ENCODE data around the gene GJA9.

DNA sequence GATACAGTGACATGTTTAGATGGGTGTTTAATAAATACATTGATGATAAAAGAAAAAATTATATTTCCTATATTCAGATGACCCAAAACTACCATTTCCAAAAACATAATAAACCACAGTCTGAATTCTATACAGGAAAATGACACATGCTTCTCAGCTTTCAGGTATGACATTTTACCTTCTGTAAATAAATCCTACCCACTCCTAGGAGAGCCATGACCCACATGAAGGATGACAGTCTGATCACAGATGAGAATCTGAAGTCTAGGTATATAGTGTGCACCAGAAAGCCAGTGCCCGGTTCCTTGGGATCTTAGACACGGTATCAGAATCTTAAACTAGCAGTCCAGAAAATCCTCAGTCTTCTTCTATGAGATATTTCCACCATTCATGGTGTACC is 3.7 kb upstream of the GJA9 start:
- TF ChIP-seq MAX (IDR thresholded peaks at IDR 0.05; ENCODE audit: low read depth, low read length) (no peak), POLR2A (IDR thresholded peaks at IDR 0.05; ENCODE audit: extremely low read depth, insufficient read length) (no peak), MYC (IDR thresholded peaks at IDR 0.05; ENCODE audit: low read depth, low read length) (no peak)
- TF ChIP-seq, protein P1, sequence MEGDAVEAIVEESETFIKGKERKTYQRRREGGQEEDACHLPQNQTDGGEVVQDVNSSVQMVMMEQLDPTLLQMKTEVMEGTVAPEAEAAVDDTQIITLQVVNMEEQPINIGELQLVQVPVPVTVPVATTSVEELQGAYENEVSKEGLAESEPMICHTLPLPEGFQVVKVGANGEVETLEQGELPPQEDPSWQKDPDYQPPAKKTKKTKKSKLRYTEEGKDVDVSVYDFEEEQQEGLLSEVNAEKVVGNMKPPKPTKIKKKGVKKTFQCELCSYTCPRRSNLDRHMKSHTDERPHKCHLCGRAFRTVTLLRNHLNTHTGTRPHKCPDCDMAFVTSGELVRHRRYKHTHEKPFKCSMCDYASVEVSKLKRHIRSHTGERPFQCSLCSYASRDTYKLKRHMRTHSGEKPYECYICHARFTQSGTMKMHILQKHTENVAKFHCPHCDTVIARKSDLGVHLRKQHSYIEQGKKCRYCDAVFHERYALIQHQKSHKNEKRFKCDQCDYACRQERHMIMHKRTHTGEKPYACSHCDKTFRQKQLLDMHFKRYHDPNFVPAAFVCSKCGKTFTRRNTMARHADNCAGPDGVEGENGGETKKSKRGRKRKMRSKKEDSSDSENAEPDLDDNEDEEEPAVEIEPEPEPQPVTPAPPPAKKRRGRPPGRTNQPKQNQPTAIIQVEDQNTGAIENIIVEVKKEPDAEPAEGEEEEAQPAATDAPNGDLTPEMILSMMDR (IDR thresholded peaks at IDR 0.05; ENCODE audit: low read depth, low read length): no peak

Data from NB4 (cell line).